K562 treated with DMSO at 1 percent for 24 hours (cell line): ENCODE results near the gene FBXO46. TPM values are rescaled to one million over a fixed set of nuclear protein-coding genes. Genes with fewer than 3 reads are reported as not detected.

ENCODE experiments used
- total RNA-seq: library from RNA; unstranded; fragments of 300-600 nt; gene quantifications from 2 replicates; pipeline ENCODE4 v1.2.3, GENCODE V29; 2022; ENCODE audit warnings: low read depth; ENCODE audit not compliant: insufficient read depth

FBXO46 gene
- 23.2 and 27.5 TPM in 2 replicates for total RNA-seq

GRCh38 chr19:45730368-45731288 lies at the start of gene FBXO46:
TSS of gene FBXO46 (minus strand) at chr19:45730896. CDS start at chr19:45713495, 17,401 bp downstream.

GRCh38 chr19:45768984-45769782 lies 38.5 kb upstream of the FBXO46 start, which contains the start of gene SIX5:
TSS of gene SIX5 (minus strand) at chr19:45769252. CDS start at chr19:45768844, 408 bp downstream.

GRCh38 chr19:45733160-45733810 lies 2.6 kb upstream of the FBXO46 start, which contains the start of gene MEIOSIN:
TSS of gene MEIOSIN (plus strand) at chr19:45733439. CDS start at chr19:45735377, 1,938 bp downstream.

GRCh38 chr19:45692187-45693105 lies 38.2 kb downstream of the FBXO46 start, which contains the start of gene QPCTL:
TSS of gene QPCTL (plus strand) at chr19:45692666. CDS start at chr19:45692704, 38 bp downstream.

GRCh38 chr19:45691516-45692186 lies 39.0 kb downstream of the FBXO46 start, which contains the start of gene SNRPD2:
TSS of gene SNRPD2 (minus strand) at chr19:45691953. CDS start at chr19:45691888, 65 bp downstream.

GRCh38 chr19:45667620-45668341 lies 62.9 kb downstream of the FBXO46 start, which contains the start of gene GIPR:
TSS of gene GIPR (plus strand) at chr19:45668221. CDS start at chr19:45669521, 1,300 bp downstream.

Other genes starting within 250 kb of the FBXO46 start
- 99.4 and 105 TPM in 2 replicates for gene RTN2, start 233.8 kb downstream of the FBXO46 start, total RNA-seq
- gene PPM1N, start 232.5 kb downstream of the FBXO46 start, total RNA-seq: 12.0 and 14.6 TPM in 2 replicates
- gene VASP, start 223.4 kb downstream of the FBXO46 start, total RNA-seq: 152 and 158 TPM in 2 replicates
- 13.6 and 13.7 TPM in 2 replicates for gene OPA3, start 146.1 kb downstream of the FBXO46 start, total RNA-seq
- 0.08 TPM in 1 of 2 replicates, not detected in the other for gene GPR4, start 128.7 kb downstream of the FBXO46 start, total RNA-seq
- 68.5 and 79.4 TPM in 2 replicates for gene EML2, start 91.5 kb downstream of the FBXO46 start, total RNA-seq
- 13.7 and 13.8 TPM in 2 replicates for gene GIPR, start 62.7 kb downstream of the FBXO46 start, total RNA-seq
- 780 and 822 TPM in 2 replicates for gene SNRPD2, start 38.9 kb downstream of the FBXO46 start, total RNA-seq
- gene QPCTL, start 38.2 kb downstream of the FBXO46 start, total RNA-seq: 23.3 and 25.2 TPM in 2 replicates
- 1.7 and 2.8 TPM in 2 replicates for gene MEIOSIN, start 2.5 kb upstream of the FBXO46 start, total RNA-seq
- gene SIX5, start 38.4 kb upstream of the FBXO46 start, total RNA-seq: 32.2 and 42.2 TPM in 2 replicates
- gene DMPK, start 51.6 kb upstream of the FBXO46 start, total RNA-seq: 66.7 and 71.9 TPM in 2 replicates
- gene DMWD, start 61.9 kb upstream of the FBXO46 start, total RNA-seq: 48.1 and 53.1 TPM in 2 replicates
- 0.36 TPM in 1 of 2 replicates, not detected in the other for gene RSPH6A, start 84.4 kb upstream of the FBXO46 start, total RNA-seq
- 87.3 and 96.3 TPM in 2 replicates for gene SYMPK, start 132.3 kb upstream of the FBXO46 start, total RNA-seq
- gene FOXA3, start 133.4 kb upstream of the FBXO46 start, total RNA-seq: 9.5 TPM in 2 replicates
- 80.4 and 83.3 TPM in 2 replicates for gene IRF2BP1, start 155.2 kb upstream of the FBXO46 start, total RNA-seq
- gene MYPOP, start 171.7 kb upstream of the FBXO46 start, total RNA-seq: 11.8 and 15.2 TPM in 2 replicates
- gene NANOS2, start 183.9 kb upstream of the FBXO46 start, total RNA-seq: not detected in 2 replicates
- gene NOVA2, start 243.0 kb upstream of the FBXO46 start, total RNA-seq: 0.05 TPM in 1 of 2 replicates, not detected in the other